ENCODE data around the gene UXS1.

UXS1 gene

DNA sequence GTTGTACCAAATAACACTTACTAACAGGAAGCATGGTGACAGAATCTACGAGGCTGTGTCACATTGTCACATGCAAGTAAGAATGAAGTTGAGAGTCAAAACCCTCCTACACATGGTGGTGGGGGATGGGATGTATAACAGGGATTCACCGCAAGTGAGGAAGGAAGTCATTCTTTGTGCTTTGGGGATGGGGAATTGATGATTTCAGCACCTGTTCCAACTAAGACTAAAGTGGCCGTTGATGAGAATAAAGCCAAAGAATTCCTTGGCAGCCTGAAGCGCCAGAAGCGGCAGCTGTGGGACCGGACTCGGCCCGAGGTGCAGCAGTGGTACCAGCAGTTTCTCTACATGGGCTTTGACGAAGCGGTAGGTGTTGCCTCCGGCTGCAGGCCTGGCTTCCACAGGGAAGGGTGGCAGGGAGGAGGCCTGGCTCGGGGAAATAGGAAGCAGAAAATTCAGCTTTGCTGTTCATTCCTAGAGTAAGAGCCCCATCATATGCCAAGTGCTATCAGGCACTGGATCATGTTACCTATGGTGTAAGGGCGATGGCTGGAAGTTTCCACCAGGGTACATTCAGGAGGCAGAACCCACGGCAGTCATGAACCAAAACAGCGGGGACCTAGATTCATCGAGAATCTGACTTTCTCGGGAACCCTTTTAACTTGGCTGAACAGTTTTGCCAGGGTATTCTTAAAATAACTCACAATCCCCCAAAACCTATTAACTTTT, 120.3 kb downstream of the UXS1 start:
- peak; percentile 44 to 60 (median 50) for DNase-seq

DNA sequence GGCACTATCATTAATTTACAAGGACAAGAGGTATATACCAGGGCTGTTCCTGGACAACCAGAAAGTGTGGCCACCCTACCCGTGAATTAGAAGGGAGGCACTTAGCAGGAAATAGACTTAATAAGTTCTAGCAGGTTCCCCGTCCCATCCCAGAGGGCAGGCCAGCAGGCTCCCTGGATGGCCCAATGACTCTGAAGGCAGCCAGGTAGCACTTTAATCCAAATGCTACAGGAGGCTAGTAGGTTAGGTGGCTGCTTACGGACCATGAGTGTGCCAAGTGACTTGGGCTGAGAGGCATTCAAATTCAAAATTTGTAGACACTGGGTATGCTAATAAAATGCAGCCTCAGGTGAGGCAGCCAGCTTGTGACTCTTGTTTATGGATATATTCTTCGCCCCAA, 123.9 kb downstream of the UXS1 start:
- no peak for DNase-seq

DNA sequence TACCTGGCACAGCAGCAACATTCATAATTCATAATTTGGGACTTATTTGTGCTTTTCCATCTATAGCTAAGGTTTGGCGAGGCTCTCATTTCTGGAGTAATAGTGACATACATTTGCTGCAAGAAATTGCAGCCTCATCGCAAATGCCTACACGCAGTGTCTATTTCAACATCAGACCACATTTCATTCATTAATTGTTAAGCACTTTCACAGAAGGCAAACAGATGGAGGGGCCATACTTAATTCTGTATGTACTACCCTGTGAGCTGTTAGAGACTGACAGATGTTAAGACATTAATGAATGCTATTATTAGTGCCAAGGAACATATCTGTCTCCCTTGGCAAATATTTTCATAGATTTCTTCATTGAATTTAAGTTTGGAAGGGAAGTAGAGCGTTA, 125.7 kb downstream of the UXS1 start:
- DNase-seq: peak in 1 of 3 donors; percentile 5

DNA sequence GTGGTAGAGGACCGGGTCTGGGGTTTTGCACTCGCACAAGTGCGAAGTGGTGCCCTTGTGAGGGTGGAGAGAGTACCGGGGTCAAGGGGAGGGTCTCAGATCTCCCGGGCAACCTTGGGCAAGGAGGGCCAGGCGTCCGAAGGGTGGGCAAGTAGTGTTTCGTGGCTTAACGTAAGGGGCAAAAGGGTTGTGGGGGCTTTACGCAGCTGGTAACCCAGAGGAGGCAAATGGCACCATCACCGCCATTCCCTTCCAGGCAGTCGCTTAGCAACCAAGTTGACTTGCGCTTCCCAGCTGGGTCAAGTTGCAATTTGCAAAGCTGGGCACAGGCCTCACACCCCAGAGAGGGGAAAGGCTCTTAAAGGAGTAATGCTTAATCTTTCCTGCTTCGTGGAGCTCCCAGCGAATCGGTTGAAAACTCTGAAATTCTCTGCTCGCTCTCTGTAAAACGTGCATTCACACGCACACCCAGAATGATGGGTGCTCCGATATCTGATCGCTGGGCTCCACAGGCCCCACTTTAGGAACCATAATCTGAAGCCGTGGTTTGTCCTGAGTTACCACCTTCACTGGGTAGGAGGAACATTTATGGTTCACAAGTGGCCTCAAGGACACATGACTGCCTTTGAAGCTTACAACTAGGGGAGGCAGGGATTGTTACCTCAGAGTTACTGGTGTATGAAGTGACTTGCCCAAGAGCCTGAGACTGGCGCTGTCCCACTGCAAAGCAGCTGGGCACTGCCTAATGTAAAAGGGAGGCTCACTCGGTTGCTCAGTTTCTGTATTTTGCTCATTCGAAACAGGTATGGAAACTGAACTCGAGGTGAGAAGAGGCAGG, 127.9 kb downstream of the UXS1 start:
- no peak for DNase-seq

DNA sequence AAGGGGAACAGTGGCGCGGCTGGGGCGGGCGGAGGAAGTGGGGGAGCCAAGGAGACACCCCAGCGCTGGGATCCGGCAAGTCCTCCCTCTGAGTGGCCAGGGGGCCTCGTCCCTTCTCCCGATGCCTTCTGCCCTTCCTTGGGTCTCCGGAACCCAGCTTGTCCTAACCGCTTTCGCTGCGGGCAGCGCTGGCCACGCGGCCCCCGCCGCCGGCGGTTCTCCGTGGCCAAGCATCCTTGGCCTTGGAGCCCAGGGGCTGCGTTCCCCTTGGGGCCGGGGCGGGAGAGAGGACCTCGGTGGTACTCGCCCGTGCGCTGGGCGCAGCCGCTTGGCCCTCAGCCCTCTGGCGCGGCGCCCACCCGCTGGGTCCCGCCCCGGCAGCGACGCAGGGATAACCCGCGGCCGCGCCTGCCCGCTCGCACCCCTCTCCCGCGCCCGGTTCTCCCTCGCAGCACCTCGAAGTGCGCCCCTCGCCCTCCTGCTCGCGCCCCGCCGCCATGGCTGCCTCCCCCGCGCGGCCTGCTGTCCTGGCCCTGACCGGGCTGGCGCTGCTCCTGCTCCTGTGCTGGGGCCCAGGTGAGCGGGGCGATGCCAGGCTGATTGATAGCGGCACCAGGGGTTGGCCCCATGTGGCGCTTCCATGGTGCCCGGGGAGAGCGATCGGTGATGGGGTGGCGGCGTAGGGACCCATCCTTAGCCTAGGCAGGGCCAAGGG, 128.7 kb downstream of the UXS1 start:
- DNase-seq: peak in 1 of 3 donors; percentile 12

DNA sequence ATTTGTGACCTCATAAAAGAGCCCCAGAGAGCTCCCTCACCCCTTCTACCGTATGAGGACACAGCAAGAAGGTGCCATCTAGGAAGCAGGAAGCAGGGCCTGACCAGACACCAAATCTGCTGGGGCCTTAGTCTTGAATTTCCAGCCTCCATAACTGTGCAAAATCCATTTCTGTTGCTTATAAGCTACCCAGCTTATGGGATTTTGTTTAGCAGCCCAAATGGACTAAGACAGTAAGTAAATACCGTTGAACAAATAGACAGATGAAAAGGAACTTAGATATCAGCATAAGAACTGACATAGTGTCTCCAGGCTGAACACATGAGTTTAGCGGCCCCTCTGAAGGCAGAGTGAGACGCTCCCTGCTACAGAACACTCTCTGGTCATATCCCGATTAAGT, 130.9 kb downstream of the UXS1 start:
- DNase-seq: no peak

DNA sequence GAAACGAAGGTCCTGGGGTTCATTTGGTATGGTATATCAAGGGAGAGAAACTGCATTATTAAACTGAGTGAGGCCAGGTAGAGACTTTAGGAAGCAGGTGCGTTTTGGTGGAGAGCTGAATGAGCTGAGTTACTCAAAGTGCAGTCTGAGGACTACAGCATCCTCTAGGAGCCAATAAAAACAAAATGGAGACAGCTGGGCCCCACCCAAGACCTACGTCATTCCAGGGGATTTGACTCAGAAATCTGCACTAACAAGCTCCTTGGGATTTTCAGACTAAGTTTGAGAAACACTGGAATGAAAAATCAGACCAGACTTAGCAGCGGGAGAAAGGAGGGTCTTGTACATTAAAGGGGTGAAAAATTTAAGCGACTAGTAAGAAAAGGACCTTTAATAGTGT, 131.5 kb downstream of the UXS1 start:
- no peak for DNase-seq

DNA sequence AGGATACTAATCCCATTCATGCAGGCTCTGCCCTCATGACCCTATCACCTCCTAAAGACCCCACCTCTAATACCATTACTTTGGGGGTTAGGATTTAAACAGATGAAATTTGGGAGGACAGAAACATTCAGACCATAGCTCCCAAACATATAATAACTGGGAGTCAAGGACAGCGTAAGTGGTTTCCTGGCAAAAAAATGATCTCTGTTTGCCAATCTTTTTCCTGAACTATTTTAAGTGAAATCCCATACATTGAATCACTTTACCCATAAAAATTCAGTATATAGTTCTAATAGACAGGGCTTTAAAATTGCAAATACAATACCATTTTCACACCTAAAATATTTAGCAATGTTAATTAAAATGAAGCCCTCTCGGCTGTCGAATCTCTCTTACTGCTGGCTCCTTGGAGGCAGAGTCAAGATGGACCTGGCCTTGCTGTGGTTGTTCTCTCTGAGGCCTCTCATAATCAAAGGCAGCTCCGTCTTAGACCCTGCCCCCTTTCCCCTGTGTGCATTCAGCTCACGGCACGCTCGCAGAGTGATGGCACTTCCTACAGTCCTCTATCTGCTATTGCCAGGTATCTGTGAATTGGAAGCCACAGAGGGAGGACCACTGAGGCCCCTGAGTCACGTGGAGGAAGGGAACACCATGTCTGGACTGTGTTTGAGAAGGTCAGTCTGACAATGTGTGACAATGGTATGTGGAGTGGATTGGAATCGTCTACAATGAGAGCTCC, 132.3 kb downstream of the UXS1 start:
- DNase-seq: no peak

DNA sequence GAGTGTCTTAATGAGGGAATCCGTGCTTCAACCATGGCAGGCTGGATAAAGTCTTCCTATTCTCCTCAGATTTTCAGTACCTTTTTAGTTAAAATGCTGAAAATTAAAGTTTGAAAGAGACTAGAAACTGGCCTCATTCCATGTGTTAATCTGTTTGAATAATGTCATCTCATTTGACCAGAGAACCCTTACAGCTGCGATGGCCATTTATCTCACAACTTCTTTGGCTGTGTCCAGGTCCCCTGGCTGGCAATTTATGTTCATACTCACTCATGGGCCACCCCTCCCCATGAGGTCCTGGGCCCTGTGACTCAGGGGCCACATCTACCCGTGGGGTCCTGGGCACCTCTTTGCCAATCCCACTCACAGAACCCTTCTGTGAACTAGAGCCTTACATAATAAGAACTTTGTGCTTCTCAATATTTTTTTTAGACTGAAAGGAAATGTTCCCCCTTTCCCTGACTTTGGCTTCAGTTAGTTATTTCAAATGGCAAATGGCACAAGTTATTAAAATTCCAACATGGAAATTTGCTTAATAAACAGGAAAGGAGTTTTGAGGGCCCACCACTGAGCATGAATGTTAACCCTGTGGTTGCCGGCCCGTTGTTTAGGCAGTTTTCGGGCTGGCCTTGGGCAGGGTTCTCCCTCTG, 134.6 kb downstream of the UXS1 start:
- DNase-seq: no peak

DNA sequence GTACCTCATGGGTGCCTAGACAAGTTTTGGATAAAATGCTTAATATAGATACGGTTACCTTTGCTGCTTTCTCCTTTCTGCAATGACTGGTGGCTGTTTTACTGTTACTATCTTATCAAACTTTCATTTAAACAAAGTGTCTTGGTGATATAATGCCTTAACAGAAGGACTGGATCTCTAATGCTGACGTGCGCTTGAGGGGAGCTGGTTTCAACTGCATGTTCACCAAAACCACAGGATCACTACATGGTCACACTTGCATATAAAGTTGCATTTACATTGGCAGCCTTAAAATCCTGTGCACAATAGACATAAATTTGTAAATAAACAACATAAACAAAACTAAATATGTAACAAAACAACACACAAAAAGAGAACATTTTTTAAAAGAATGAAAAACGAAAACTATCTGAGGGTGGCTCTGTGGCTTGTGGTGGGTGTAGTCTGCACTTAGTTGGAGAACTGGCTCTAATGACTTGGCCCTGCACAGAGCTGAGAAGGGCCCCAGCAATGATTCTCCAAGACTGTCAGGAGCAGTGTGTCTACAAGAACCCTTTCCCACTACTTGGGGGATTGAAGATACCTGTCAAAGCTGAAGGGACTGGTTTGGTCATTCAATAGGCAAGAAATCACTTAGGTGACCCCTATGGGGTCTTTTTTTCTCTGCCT, 135.5 kb downstream of the UXS1 start:
- DNase-seq: no peak

DNA sequence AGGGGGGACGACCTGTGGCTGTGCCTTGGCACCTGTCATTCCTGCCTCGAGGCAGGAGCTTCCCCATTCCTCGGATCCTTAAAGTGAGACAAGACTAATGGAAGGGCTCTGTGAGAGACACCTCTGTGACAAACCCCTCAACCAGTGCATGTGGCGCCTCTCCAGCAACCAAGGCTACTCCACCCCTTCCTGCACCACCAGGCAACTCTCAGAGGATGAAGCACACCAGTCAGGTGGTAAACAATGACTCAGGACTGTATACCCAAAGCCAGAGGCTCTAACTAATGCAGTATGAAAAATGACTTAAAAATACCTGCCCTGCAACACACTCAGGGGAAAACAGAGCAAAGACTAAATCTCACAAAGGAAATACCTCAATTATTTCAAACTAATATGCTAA, 136.9 kb downstream of the UXS1 start:
- no peak for DNase-seq

DNA sequence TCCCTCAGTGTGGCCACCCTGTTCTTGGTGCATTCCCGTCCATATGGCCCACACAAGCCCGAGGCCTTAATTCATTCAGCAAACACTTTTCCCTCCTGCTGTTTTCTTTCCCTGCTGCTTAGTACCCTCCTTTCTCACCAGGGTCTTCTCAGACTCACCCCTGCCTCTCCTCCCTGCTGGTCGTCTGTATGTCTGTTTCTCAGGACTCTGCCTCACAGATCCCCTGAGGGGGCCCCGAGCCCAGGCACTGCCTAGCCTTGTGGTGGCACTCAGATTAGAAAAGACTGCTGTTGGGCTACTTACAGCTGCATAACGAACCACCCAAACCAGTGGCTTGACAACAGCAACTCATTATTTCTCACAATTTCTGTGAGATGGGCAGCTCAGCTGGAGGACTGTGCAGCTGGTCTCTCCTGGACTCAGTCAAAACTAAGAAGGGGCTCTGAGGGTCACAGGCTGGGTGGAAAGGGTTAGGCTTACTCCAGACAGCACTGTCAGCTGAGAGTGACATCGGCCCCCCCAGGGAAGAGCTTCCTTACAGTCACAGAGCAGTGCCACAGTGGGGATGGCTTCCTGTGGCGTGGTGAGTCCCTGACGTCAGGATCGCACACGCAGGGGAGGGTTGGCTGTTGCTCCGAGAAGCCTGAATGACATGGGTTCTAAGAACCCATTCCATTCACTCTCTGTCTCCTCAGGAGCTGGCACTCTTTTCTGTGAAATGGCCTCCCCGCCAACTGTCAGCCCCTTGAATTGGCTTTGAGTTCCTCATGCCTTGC, 139.0 kb downstream of the UXS1 start:
- no peak for DNase-seq

DNA sequence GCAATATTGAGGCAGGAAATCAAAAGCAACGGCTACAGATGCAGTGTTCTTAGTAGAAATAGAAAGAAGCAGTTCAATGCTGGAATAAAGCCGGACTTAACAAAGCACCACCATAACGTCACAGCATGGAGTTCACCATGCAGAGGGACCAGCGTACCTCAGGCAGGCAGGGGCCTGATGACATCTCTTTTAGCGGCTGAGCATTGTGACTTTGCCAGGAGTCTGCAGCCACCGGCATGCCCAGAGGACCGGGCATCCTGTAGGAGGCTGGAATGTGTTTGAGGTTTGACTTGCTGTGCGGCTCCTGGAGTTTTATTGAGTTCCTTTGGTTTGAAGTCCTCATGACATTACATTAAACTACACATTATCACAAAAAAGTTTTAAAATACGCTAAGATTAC, 139.8 kb downstream of the UXS1 start:
- DNase-seq: no peak

DNA sequence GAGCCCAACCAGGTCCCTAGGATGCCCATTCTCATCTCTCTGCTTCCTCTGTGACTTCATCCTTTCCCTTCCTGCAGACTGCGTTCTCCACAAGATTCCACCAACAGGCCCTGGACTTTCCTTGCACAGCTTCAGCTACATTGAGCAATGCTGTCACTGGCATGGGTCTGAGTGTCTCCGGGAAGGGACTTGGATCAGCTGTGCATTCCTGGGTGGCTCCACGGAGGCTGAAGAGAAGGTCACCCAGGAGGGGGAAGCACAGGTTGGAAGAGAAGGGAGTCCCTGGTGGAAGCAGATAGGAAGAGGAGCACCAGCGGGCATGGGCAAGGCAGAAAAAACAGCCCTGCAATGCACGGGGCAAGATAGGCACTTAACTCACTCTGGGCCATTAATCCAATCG, 140.5 kb downstream of the UXS1 start:
- DNase-seq: no peak

DNA sequence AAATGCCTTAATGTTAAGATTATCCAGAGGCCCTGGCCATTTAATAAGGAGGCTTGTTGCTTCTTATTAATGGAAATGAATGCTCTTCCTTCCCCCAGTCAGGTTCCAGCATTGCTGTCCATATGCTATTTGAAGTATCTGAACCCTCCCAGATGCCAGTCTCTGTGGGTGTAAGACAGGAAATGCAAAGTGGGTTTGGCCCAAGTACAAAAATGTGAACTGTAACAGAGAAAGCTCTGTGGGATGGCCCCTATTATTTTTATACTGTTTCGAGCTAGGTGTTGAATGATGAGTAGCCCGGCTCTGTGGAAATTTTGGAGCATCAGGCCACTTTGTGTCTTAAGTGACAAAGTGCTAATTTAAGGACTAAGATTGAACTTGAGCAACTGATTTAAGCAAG, 141.0 kb downstream of the UXS1 start:
- DNase-seq: no peak

DNA sequence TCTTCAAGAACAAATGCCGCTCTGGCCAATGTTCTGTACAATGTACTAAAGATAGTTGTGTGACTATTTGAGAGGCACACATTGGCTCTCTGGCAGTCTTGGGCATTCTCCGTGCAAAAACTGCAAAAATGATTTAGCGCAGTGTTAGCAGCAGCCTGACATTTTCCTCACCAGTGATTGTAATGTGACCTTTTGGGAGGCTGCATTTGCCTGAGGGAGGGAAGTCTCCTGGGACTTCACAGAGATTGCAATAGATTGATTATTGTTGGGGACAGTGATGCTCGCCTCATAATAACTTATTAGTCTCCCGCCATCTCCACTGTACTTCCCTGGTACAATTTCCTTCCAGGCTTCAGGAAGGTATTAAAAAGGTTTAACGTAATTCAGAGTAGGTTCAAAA, 149.2 kb downstream of the UXS1 start:
- no peak for DNase-seq

DNA sequence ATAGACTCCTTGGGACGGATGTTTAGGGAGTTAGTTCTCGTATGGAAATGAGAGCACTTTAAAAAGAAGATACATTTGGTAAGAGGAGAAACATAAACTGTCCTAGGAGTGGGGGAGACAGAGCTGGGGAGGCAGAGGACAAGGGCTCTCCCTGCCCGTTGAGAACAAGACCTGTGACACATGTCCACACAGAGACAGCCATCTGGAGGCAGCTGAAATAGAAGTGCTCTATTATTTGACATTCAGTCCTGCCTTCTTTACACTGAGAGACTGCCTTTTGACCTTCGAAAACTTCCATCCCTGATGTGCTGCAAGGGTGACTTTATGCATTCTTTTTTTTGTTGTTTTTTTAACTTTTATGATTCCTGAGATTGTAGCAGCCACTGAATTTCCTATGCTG, 150.1 kb downstream of the UXS1 start:
- no peak for DNase-seq

All from suppressor macrophage treated with lipopolysaccharide for 1 hour (primary cell).